Measurements from ENCODE around the gene IER5L.

DNA sequence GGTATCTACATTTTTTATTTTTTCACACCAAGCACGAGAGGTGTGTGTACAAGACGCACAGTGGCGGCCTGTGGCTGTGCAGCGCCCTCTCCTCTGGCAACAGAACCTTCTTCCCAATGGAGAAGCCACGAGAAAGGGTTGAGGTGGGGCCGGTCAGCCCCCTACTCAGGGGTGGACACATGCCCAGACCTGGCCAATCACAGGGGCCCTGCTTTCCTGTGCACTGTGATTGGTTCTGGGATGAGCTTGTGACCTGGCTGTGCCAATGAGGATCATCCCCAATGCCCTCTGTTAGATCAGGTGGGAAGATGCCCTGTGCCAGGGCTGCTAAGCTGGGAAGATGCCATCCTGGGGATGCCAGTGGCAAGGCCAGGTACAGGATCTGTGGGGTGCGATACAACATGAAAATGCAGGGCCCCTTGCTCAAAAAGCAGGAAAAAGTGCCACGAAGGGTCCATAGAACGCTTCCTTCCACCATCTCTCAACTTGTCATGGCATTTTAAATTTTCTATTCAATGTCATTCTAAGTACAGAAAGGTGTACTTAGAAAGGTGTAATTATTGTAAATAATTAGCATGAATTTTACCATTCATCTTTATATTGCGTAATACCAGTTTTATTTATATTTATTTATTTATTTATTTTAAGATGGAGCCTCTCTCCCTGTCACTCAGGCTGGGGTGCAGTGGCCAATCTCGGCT is 15.4 kb downstream of the IER5L start:
- TF ChIP-seq, protein P1, sequence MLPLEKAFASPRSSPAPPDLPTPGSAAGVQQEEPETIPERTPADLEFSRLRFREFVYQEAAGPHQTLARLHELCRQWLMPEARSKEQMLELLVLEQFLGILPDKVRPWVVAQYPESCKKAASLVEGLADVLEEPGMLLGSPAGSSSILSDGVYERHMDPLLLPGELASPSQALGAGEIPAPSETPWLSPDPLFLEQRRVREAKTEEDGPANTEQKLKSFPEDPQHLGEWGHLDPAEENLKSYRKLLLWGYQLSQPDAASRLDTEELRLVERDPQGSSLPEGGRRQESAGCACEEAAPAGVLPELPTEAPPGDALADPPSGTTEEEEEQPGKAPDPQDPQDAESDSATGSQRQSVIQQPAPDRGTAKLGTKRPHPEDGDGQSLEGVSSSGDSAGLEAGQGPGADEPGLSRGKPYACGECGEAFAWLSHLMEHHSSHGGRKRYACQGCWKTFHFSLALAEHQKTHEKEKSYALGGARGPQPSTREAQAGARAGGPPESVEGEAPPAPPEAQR (CRISPR knock-in tag; IDR thresholded peaks at IDR 0.05): no peak
- TF ChIP-seq ZNF121 (CRISPR knock-in tag; IDR thresholded peaks at IDR 0.05): no peak
- TF ChIP-seq, protein P2, sequence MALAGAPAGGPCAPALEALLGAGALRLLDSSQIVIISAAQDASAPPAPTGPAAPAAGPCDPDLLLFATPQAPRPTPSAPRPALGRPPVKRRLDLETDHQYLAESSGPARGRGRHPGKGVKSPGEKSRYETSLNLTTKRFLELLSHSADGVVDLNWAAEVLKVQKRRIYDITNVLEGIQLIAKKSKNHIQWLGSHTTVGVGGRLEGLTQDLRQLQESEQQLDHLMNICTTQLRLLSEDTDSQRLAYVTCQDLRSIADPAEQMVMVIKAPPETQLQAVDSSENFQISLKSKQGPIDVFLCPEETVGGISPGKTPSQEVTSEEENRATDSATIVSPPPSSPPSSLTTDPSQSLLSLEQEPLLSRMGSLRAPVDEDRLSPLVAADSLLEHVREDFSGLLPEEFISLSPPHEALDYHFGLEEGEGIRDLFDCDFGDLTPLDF (CRISPR knock-in tag; IDR thresholded peaks at IDR 0.05): no peak
- TF ChIP-seq, protein P3, sequence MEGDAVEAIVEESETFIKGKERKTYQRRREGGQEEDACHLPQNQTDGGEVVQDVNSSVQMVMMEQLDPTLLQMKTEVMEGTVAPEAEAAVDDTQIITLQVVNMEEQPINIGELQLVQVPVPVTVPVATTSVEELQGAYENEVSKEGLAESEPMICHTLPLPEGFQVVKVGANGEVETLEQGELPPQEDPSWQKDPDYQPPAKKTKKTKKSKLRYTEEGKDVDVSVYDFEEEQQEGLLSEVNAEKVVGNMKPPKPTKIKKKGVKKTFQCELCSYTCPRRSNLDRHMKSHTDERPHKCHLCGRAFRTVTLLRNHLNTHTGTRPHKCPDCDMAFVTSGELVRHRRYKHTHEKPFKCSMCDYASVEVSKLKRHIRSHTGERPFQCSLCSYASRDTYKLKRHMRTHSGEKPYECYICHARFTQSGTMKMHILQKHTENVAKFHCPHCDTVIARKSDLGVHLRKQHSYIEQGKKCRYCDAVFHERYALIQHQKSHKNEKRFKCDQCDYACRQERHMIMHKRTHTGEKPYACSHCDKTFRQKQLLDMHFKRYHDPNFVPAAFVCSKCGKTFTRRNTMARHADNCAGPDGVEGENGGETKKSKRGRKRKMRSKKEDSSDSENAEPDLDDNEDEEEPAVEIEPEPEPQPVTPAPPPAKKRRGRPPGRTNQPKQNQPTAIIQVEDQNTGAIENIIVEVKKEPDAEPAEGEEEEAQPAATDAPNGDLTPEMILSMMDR (IDR thresholded peaks at IDR 0.05): no peak
- TF ChIP-seq, protein P4, sequence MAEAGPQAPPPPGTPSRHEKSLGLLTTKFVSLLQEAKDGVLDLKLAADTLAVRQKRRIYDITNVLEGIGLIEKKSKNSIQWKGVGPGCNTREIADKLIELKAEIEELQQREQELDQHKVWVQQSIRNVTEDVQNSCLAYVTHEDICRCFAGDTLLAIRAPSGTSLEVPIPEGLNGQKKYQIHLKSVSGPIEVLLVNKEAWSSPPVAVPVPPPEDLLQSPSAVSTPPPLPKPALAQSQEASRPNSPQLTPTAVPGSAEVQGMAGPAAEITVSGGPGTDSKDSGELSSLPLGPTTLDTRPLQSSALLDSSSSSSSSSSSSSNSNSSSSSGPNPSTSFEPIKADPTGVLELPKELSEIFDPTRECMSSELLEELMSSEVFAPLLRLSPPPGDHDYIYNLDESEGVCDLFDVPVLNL (CRISPR knock-in tag; IDR thresholded peaks at IDR 0.05; ENCODE audit: borderline replicate concordance, low read depth): no peak
- TF ChIP-seq, protein P5, sequence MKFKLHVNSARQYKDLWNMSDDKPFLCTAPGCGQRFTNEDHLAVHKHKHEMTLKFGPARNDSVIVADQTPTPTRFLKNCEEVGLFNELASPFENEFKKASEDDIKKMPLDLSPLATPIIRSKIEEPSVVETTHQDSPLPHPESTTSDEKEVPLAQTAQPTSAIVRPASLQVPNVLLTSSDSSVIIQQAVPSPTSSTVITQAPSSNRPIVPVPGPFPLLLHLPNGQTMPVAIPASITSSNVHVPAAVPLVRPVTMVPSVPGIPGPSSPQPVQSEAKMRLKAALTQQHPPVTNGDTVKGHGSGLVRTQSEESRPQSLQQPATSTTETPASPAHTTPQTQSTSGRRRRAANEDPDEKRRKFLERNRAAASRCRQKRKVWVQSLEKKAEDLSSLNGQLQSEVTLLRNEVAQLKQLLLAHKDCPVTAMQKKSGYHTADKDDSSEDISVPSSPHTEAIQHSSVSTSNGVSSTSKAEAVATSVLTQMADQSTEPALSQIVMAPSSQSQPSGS (CRISPR knock-in tag; IDR thresholded peaks at IDR 0.05; ENCODE audit: borderline replicate concordance, low read depth): no peak
